Neural cell (in vitro differentiated cells): Measurements from ENCODE around the gene PTH1R. TPM values are rescaled to one million over a fixed set of nuclear protein-coding genes. Genes with fewer than 3 reads are reported as not detected.

Experiments
- H2AFZ ChIP-seq: fragments of 200-600, 300-800 bp; sonication (generic), shearing (Covaris generic); 2 replicates; pipeline ENCODE4 v1.6.0; 2014; ENCODE audit warnings: low read depth, mild to moderate bottlenecking, antibody characterized with exemption, low read length, moderate library complexity
- H3F3A ChIP-seq: fragments of 200-600 bp; shearing (Covaris generic); 2 replicates; pipeline ENCODE4 v1.6.1; 2016; ENCODE audit warnings: mild to moderate bottlenecking, moderate library complexity, mixed read lengths, antibody characterized with exemption, low read length; ENCODE audit not compliant: insufficient read depth, poor library complexity, severe bottlenecking
- H3K27ac ChIP-seq: fragments of 200-600, 300-800 bp; sonication (generic), shearing (Covaris generic); 2 replicates; pipeline ENCODE4 v1.5.1; 2014; ENCODE audit warnings: mild to moderate bottlenecking, low read length, moderate library complexity
- H3K27me3 ChIP-seq: fragments of 300-800, 200-600 bp; sonication (generic), shearing (Covaris generic); 2 replicates; pipeline ENCODE4 v1.6.0; 2014; ENCODE audit warnings: mild to moderate bottlenecking, low read depth, low read length, moderate library complexity; ENCODE audit not compliant: insufficient read depth
- H3K36me3 ChIP-seq: fragments of 300-800, 200-600 bp; sonication (generic), shearing (Covaris generic); 2 replicates; pipeline ENCODE4 v1.5.1; 2014; ENCODE audit warnings: mild to moderate bottlenecking, antibody characterized with exemption, low read length, moderate library complexity; ENCODE audit not compliant: insufficient read depth
- H3K4me2 ChIP-seq: fragments of 300-800, 200-600 bp; sonication (generic), shearing (Covaris generic); 2 replicates; pipeline ENCODE4 v1.6.0; 2014; ENCODE audit warnings: mild to moderate bottlenecking, low read length
- H3K4me3 ChIP-seq: fragments of 300-800, 200-600 bp; sonication (generic), shearing (Covaris generic); 2 replicates; pipeline ENCODE4 v1.5.1; 2014; ENCODE audit warnings: mild to moderate bottlenecking, low read length, moderate library complexity
- H3K79me2 ChIP-seq: fragments of 200-600 bp; shearing (Covaris generic); replicated peaks from 2 replicates; pipeline ENCODE4 v1.6.0; 2014; ENCODE audit warnings: mild to moderate bottlenecking, low read length, moderate library complexity; ENCODE audit not compliant: insufficient read depth
- H3K9ac ChIP-seq: fragments of 300-800, 200-600 bp; sonication (generic), shearing (Covaris generic); 2 replicates; pipeline ENCODE4 v1.6.1; 2016; ENCODE audit warnings: mild to moderate bottlenecking, low read length, mixed read lengths
- H3K9me2 ChIP-seq: fragments of 200-600 bp; shearing (Covaris generic); 2 replicates; pipeline ENCODE4 v1.6.1; 2016; ENCODE audit warnings: mild to moderate bottlenecking, low read length, mixed read lengths; ENCODE audit not compliant: insufficient read depth
- H3K9me3 ChIP-seq: fragments of 200-600, 300-800 bp; sonication (generic), shearing (Covaris generic); 2 replicates; pipeline ENCODE4 v1.6.1; 2016; ENCODE audit warnings: mild to moderate bottlenecking, mixed run types, low read length, moderate library complexity, mixed read lengths
- H4K20me1 ChIP-seq: fragments of 200-600 bp; shearing (Covaris generic); 2 replicates; pipeline ENCODE4 v1.6.1; 2016; ENCODE audit warnings: mild to moderate bottlenecking, mixed run types; ENCODE audit not compliant: insufficient read depth
- CTCF ChIP-seq: fragments of 450-650 bp; IDR thresholded peaks from 2 replicates; pipeline ENCODE4 v1.5.1; 2014; ENCODE audit warnings: antibody characterized with exemption, mild to moderate bottlenecking, moderate library complexity; ENCODE audit not compliant: poor library complexity, severe bottlenecking
- EP300 ChIP-seq: fragments of 450-650 bp; conservative IDR thresholded peaks from 2 replicates; pipeline ENCODE4 v1.6.1; 2014; ENCODE audit warnings: antibody characterized with exemption, mild to moderate bottlenecking, moderate library complexity; ENCODE audit not compliant: poor library complexity, severe bottlenecking
- EZH2 ChIP-seq: fragments of 200-600, 300-800 bp; shearing (Covaris generic), sonication (generic); IDR thresholded peaks from 2 replicates; pipeline ENCODE4 v1.6.1; 2014; ENCODE audit warnings: antibody characterized with exemption, low read length, borderline replicate concordance, mild to moderate bottlenecking; ENCODE audit not compliant: insufficient read depth, poor library complexity, severe bottlenecking
- MXI1 ChIP-seq: fragments of 450-650 bp; conservative IDR thresholded peaks from 2 replicates; pipeline ENCODE4 v1.6.1; 2014; ENCODE audit warnings: antibody characterized with exemption, mild to moderate bottlenecking; ENCODE audit not compliant: poor library complexity, severe bottlenecking
- POLR2AphosphoS5 ChIP-seq: IDR thresholded peaks from 2 replicates; pipeline ENCODE4 v1.6.1; 2012
- RAD21 ChIP-seq: fragments of 450-650 bp; conservative IDR thresholded peaks from 2 replicates; pipeline ENCODE4 v1.6.1; 2014; ENCODE audit warnings: antibody characterized with exemption, mild to moderate bottlenecking, moderate library complexity
- REST ChIP-seq: IDR thresholded peaks from 2 replicates; pipeline ENCODE4 v1.6.1; 2012; ENCODE audit warnings: borderline replicate concordance
- SMC3 ChIP-seq: fragments of 450-650 bp; conservative IDR thresholded peaks from 2 replicates; pipeline ENCODE4 v1.6.1; 2014; ENCODE audit warnings: antibody characterized with exemption, mild to moderate bottlenecking, moderate library complexity; ENCODE audit not compliant: poor library complexity
- TAF1 ChIP-seq: IDR thresholded peaks from 2 replicates; pipeline ENCODE4 v1.6.1; 2012; ENCODE audit warnings: low read depth
- polyA plus RNA-seq: library from polyadenylated mRNA; depleted of rRNA; stranded (reverse); fragments of >200 nt; gene quantifications from 2 replicates; pipeline ENCODE4 v1.2.3, GENCODE V29; 2014

Gene PTH1R
- polyA plus RNA-seq, 1 donor from 2014 or later = not detected

- Histone ChIP-seq H3K36me3 (no peaks in the 10 kb centered on the region), H3K4me2 (no peak overlapping the region), H3K27me3 (no peaks in the 10 kb centered on the region), H3K27ac (no peak overlapping the region), H3K9me3 (no peaks in the 10 kb centered on the region), H3F3A (no peaks in the 10 kb centered on the region), H3K79me2 (peaks cover under 1% of the 10 kb centered on the region), H3K9me2 (no peaks in the 10 kb centered on the region), H3K9ac (no peak overlapping the region), H3K4me3 (no peak overlapping the region), H4K20me1 (no peaks in the 10 kb centered on the region), H2AFZ (no peak overlapping the region)
- TF ChIP-seq MXI1 = no peak
- no peak for TF ChIP-seq EZH2
- no peak for TF ChIP-seq POLR2AphosphoS5
- no peak for TF ChIP-seq SMC3
- TF ChIP-seq CTCF = no peak
- TF ChIP-seq REST = no peak
- no peak for TF ChIP-seq RAD21
- TF ChIP-seq EP300 = no peak
- TF ChIP-seq TAF1 = no peak
These were observed 62.3 kb downstream of the PTH1R start for GRCh38 chr3:46939578-46940445.

- Histone ChIP-seq H3K9me3 (peaks cover 3% of the 10 kb centered on the region), H3K36me3 (no peaks in the 10 kb centered on the region), H3K4me2 (no peak overlapping the region), H4K20me1 (no peaks in the 10 kb centered on the region), H3K27me3 (no peaks in the 10 kb centered on the region), H2AFZ (no peak overlapping the region), H3K79me2 (peaks cover 10% of the 10 kb centered on the region), H3K9ac (no peak overlapping the region), H3K9me2 (no peaks in the 10 kb centered on the region), H3F3A (no peaks in the 10 kb centered on the region), H3K27ac (no peak overlapping the region), H3K4me3 (no peak overlapping the region)
- TF ChIP-seq SMC3 (no peak), REST (no peak), EZH2 (no peak), POLR2AphosphoS5 (no peak), RAD21 (no peak), TAF1 (no peak), EP300 (no peak), CTCF (no peak), MXI1 (no peak)
These were observed 64.6 kb downstream of the PTH1R start for GRCh38 chr3:46942076-46942475.
